WTC11 (cell line): ENCODE data around the gene RHOB. TPM values are rescaled to one million over a fixed set of nuclear protein-coding genes. Genes with fewer than 3 reads are reported as not detected.

Experiments
- ATAC-seq: fragments of 200-7000 bp; cut with Tn5 transposase; 2 replicates; pipeline ENCODE4 v1.10.0; 2021; ENCODE audit warnings: mild to moderate bottlenecking, moderate library complexity
- CTCF ChIA-PET: fragments of 300-600 bp; sonication (Branson Sonifier 250); formaldehyde crosslinking; loops from one replicate; lab custom pipeline; 2021; ENCODE audit warnings: antibody characterized with exemption; lab: Charles Lee
- POLR2A ChIA-PET: fragments of 350-600 bp; sonication (Branson Sonifier 250); formaldehyde crosslinking; loops from one replicate; lab custom pipeline; 2021; ENCODE audit warnings: antibody characterized with exemption; lab: Charles Lee
- DNase-seq: peaks from one replicate; pipeline ENCODE4 v3.0.0; 2021; ENCODE audit warnings: low spot score
- H3K27ac Mint-ChIP-seq: 2 replicates; pipeline ENCODE4 v1.8.0; 2021; ENCODE audit warnings: mixed read lengths
- H3K27me3 Mint-ChIP-seq: 2 replicates; pipeline ENCODE4 v1.8.0; 2021; ENCODE audit warnings: low read depth, mild to moderate bottlenecking, moderate library complexity, mixed read lengths
- H3K36me3 Mint-ChIP-seq: 2 replicates; pipeline ENCODE4 v1.8.0; 2021; ENCODE audit warnings: mixed read lengths
- H3K4me1 Mint-ChIP-seq: 2 replicates; pipeline ENCODE4 v1.8.0; 2022; ENCODE audit warnings: mixed read lengths
- H3K4me3 Mint-ChIP-seq: 2 replicates; pipeline ENCODE4 v1.8.0; 2021; ENCODE audit warnings: mild to moderate bottlenecking, moderate library complexity, mixed read lengths
- H3K9me3 Mint-ChIP-seq: 2 replicates; pipeline ENCODE4 v1.8.0; 2021; ENCODE audit warnings: mixed read lengths
- ATF2 ChIP-seq: sonication (generic); formaldehyde crosslinking; IDR thresholded peaks from 2 replicates; pipeline ENCODE4 v1.8.1; 2022; ENCODE audit warnings: low read depth, missing genetic modification reagents, borderline replicate concordance
- CREM ChIP-seq: sonication (generic); formaldehyde crosslinking; IDR thresholded peaks from 2 replicates; pipeline ENCODE4 v1.8.1; 2022; ENCODE audit warnings: mild to moderate bottlenecking, missing genetic modification reagents, moderate library complexity
- EMX1 ChIP-seq: fragments of 250-450 bp; sonication (Bioruptor Pico); IDR thresholded peaks from 2 replicates; pipeline ENCODE4 v1.8.0; 2021; ENCODE audit warnings: mild to moderate bottlenecking
- ESRRA ChIP-seq: sonication (generic); formaldehyde crosslinking; IDR thresholded peaks from 2 replicates; pipeline ENCODE4 v1.8.1; 2022; ENCODE audit warnings: mild to moderate bottlenecking, missing genetic modification reagents, borderline replicate concordance
- FOXK1 ChIP-seq: sonication (generic); formaldehyde crosslinking; IDR thresholded peaks from 2 replicates; pipeline ENCODE4 v1.8.0; 2022; ENCODE audit warnings: mild to moderate bottlenecking, moderate library complexity, missing genetic modification reagents
- GABPB1 ChIP-seq: sonication (generic); formaldehyde crosslinking; IDR thresholded peaks from 2 replicates; pipeline ENCODE4 v1.8.1; 2023; ENCODE audit warnings: mild to moderate bottlenecking, missing genetic modification reagents
- IRF1 ChIP-seq: sonication (generic); formaldehyde crosslinking; IDR thresholded peaks from 2 replicates; pipeline ENCODE4 v1.8.0; 2023; ENCODE audit warnings: missing genetic modification reagents
- IRF2 ChIP-seq: sonication (generic); formaldehyde crosslinking; IDR thresholded peaks from 2 replicates; pipeline ENCODE4 v1.8.0; 2022; ENCODE audit warnings: low read depth, missing genetic modification reagents, borderline replicate concordance
- NFYB ChIP-seq: sonication (generic); formaldehyde crosslinking; conservative IDR thresholded peaks from 2 replicates; pipeline ENCODE4 v1.8.0; 2022; ENCODE audit warnings: low read depth, missing genetic modification reagents
- NR2C2 ChIP-seq: sonication (generic); formaldehyde crosslinking; IDR thresholded peaks from 2 replicates; pipeline ENCODE4 v1.8.0; 2022; ENCODE audit warnings: mild to moderate bottlenecking, missing genetic modification reagents
- TCF7 ChIP-seq: sonication (generic); formaldehyde crosslinking; IDR thresholded peaks from 2 replicates; pipeline ENCODE4 v1.8.0; 2022; ENCODE audit warnings: mild to moderate bottlenecking, low read depth, missing genetic modification reagents, moderate library complexity
- ZNF219 ChIP-seq: sonication (generic); formaldehyde crosslinking; IDR thresholded peaks from 2 replicates; pipeline ENCODE4 v1.8.0; 2023; ENCODE audit warnings: missing genetic modification reagents, mild to moderate bottlenecking, borderline replicate concordance
- ZNF263 ChIP-seq: sonication (generic); formaldehyde crosslinking; IDR thresholded peaks from 2 replicates; pipeline ENCODE4 v1.8.1; 2022; ENCODE audit warnings: low read depth, mild to moderate bottlenecking, moderate library complexity, missing genetic modification reagents
- ZNF396 ChIP-seq: fragments of 250-450 bp; sonication (Bioruptor Pico); IDR thresholded peaks from 2 replicates; pipeline ENCODE4 v1.8.0; 2021; ENCODE audit warnings: mild to moderate bottlenecking, moderate library complexity, borderline replicate concordance
- ZNF416 ChIP-seq: fragments of 250-450 bp; sonication (Bioruptor Pico); IDR thresholded peaks from 2 replicates; pipeline ENCODE4 v1.9.0; 2021; ENCODE audit warnings: mild to moderate bottlenecking, inconsistent platforms
- total RNA-seq: library from RNA; stranded (reverse); gene quantifications from 3 replicates; pipeline ENCODE4 v1.2.3, GENCODE V29; 2021
- TF ChIP-seq, protein P1 (sequence below): sonication (generic); formaldehyde crosslinking; conservative IDR thresholded peaks from 2 replicates; pipeline ENCODE4 v1.8.1; 2022; ENCODE audit warnings: mild to moderate bottlenecking, missing genetic modification reagents
- TF ChIP-seq, protein P2 (sequence below): sonication (generic); formaldehyde crosslinking; IDR thresholded peaks from 2 replicates; pipeline ENCODE4 v1.8.1; 2022; ENCODE audit warnings: mild to moderate bottlenecking, moderate library complexity, missing genetic modification reagents
- TF ChIP-seq, protein P3 (sequence below): sonication (generic); formaldehyde crosslinking; IDR thresholded peaks from 2 replicates; pipeline ENCODE4 v1.8.1; 2023; ENCODE audit warnings: mild to moderate bottlenecking, moderate library complexity, missing genetic modification reagents

The RHOB gene
- total RNA-seq, 1 experiment from 2014 or later: 20.4 TPM

DNA sequence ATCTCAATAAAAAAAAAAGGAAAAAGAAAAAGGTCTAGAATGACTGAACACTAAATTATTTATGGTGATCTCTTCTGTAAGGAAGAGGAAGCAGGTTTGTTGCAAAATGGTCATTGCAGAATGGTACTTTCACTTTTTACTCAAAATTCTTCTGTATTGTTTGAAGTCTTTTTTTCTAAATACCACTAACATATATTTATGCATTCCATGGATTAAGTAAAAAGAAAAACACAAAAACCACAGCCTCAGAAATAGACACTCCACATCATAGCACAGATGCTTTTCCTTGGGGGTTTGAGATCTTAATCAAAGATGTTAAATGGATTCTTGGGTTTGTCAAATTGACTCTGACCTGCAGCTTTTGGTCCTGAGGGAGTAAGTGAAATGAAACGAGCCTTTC is 47.4 kb downstream of the RHOB start:
- no peak for DNase-seq
- TF ChIP-seq NFYB: no peak
- TF ChIP-seq ZNF263 (CRISPR knock-in tag): no peak
- TF ChIP-seq ZNF416 (CRISPR knock-in tag): no peak
- TF ChIP-seq FOXK1 (CRISPR knock-in tag): no peak
- TF ChIP-seq, protein P1, sequence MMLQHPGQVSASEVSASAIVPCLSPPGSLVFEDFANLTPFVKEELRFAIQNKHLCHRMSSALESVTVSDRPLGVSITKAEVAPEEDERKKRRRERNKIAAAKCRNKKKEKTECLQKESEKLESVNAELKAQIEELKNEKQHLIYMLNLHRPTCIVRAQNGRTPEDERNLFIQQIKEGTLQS: no peak
- no peak for TF ChIP-seq TCF7 (CRISPR knock-in tag)
- TF ChIP-seq ZNF396 (CRISPR knock-in tag): no peak
- TF ChIP-seq EMX1 (CRISPR knock-in tag): no peak
- no peak for TF ChIP-seq CREM (CRISPR knock-in tag)
- TF ChIP-seq ATF2: no peak
- no peak for TF ChIP-seq IRF1 (CRISPR knock-in tag)
- CTCF ChIA-PET: interaction anchor here (1.2 kb wide), 1 partner anchor 16 kb away, joined by 3 read pairs; no protein-coding TSS in a partner anchor
- Mint-ChIP-seq H3K4me3 (no peak overlapping the region), H3K4me1 (peaks cover 8% of the 10 kb centered on the region), H3K27me3 (no peaks in the 10 kb centered on the region; the same call in 1 of the 2 replicates), H3K36me3 (no peaks in the 10 kb centered on the region), H3K27ac (no peak overlapping the region), H3K9me3 (no peaks in the 10 kb centered on the region)
- ATAC-seq: no peak
- POLR2A ChIA-PET: no interaction called here

DNA sequence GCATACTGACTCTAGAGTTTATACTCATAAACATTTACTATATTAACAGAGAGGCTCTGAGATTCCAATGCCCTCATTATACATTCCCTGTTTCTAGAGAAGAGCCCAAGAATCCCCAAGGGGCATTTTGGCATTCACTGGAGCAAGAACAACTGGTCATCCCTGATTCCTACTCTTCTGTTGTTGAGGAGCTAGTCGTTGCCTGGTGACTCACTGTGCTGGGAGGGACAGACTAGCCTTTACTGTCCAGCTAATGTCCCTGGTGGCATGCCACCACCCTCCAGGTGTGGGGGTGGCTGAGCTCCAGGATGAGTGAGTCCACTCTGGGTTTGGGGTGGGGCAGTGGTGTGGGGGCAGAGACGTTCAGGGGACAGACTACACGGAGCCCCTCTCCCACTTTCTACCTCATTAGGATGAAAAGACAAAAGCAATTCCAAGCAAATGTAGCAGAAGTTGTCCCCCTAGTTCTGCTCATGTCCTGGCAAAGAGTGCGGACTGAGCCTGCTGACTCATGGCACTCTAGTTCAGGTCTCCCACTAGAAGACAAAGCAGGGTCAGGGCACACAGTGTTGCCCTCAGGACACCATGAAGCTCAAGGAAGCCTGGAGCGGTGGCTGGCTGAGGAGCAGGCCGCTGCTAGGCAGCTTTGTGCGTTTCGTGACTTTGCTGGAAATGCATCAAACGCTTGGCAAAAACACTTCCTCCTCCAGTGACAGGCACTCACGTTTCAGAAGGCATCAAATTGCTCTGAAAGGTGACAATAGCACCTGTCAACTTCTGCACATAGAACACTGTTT is 49.4 kb downstream of the RHOB start:
- Mint-ChIP-seq H3K4me1 (peaks cover 3% of the 10 kb centered on the region), H3K4me3 (no peak overlapping the region), H3K36me3 (no peaks in the 10 kb centered on the region), H3K27me3 (no peaks in the 10 kb centered on the region), H3K9me3 (no peaks in the 10 kb centered on the region), H3K27ac (no peak overlapping the region; the same call in 1 of the 2 replicates)
- ATAC-seq (no peak), DNase-seq (no peak)
- no peak for TF ChIP-seq ESRRA (CRISPR knock-in tag)
- TF ChIP-seq IRF2 (CRISPR knock-in tag): no peak
- no peak for TF ChIP-seq GABPB1 (CRISPR knock-in tag)
- no peak for TF ChIP-seq ZNF219 (CRISPR knock-in tag)
- TF ChIP-seq, protein P2, sequence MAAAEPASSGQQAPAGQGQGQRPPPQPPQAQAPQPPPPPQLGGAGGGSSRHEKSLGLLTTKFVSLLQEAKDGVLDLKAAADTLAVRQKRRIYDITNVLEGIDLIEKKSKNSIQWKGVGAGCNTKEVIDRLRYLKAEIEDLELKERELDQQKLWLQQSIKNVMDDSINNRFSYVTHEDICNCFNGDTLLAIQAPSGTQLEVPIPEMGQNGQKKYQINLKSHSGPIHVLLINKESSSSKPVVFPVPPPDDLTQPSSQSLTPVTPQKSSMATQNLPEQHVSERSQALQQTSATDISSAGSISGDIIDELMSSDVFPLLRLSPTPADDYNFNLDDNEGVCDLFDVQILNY (CRISPR knock-in tag): no peak
- TF ChIP-seq TCF7 (CRISPR knock-in tag): no peak
- no peak for TF ChIP-seq NR2C2 (CRISPR knock-in tag)
- TF ChIP-seq, protein P3, sequence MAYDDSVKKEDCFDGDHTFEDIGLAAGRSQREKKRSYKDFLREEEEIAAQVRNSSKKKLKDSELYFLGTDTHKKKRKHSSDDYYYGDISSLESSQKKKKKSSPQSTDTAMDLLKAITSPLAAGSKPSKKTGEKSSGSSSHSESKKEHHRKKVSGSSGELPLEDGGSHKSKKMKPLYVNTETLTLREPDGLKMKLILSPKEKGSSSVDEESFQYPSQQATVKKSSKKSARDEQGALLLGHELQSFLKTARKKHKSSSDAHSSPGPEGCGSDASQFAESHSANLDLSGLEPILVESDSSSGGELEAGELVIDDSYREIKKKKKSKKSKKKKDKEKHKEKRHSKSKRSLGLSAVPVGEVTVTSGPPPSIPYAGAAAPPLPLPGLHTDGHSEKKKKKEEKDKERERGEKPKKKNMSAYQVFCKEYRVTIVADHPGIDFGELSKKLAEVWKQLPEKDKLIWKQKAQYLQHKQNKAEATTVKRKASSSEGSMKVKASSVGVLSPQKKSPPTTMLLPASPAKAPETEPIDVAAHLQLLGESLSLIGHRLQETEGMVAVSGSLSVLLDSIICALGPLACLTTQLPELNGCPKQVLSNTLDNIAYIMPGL (CRISPR knock-in tag): no peak
- ChIA-PET CTCF (interaction anchor here (1.0 to 2.1 kb wide), 2 partner anchors 10 to 165 kb away, joined by 3 to 8 read pairs; no protein-coding TSS in a partner anchor), POLR2A (no interaction called here)
